ENCODE data around the gene CD93.

DNA sequence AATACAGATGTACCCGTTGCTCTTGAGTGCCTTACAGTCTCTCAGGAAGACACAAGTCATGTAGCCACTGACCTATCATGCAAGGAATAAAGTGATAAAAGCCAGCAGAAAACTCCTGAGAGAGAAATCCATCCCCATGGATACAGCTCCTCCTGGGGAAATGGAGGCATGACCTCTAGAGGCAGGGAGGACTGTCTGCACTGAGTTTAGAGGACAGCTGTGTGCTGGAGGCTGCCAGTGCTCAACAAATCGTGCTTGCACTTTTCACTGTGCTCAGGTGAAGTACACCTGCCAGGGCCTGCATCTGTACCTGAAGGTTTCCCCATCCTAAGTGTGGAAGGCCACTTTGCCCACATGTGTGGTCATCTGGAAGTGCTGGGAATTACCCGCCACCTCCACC lies 12.1 kb downstream of the CD93 start:
- TF ChIP-seq, protein P1, sequence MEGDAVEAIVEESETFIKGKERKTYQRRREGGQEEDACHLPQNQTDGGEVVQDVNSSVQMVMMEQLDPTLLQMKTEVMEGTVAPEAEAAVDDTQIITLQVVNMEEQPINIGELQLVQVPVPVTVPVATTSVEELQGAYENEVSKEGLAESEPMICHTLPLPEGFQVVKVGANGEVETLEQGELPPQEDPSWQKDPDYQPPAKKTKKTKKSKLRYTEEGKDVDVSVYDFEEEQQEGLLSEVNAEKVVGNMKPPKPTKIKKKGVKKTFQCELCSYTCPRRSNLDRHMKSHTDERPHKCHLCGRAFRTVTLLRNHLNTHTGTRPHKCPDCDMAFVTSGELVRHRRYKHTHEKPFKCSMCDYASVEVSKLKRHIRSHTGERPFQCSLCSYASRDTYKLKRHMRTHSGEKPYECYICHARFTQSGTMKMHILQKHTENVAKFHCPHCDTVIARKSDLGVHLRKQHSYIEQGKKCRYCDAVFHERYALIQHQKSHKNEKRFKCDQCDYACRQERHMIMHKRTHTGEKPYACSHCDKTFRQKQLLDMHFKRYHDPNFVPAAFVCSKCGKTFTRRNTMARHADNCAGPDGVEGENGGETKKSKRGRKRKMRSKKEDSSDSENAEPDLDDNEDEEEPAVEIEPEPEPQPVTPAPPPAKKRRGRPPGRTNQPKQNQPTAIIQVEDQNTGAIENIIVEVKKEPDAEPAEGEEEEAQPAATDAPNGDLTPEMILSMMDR (IDR thresholded peaks at IDR 0.05): no peak
- no peak for TF ChIP-seq POLR2A (IDR thresholded peaks at IDR 0.05)
